D721Med (cell line): ENCODE measurements around the gene UGT1A5.
"Not testable (repeated sequence)": the region's sequence is repeated elsewhere in the genome, so short reads cannot be mapped to it uniquely, and the experiment has no call there.

ENCODE experiments used
- DNase-seq: peaks from one replicate; pipeline ENCODE4 v3.0.0; 2011; ENCODE audit warnings: low spot score; ENCODE audit not compliant: insufficient read length
- FAIRE-seq: peaks from 2 replicates; lab custom pipeline; 2011; peaks lifted over from hg19 to GRCh38; lab: Jason Lieb, UNC
- CTCF ChIP-seq: IDR thresholded peaks from 2 replicates; pipeline ENCODE4 v1.5.1; 2012; ENCODE audit warnings: mild to moderate bottlenecking, control low read depth; ENCODE audit not compliant: insufficient read depth; ENCODE audit errors: missing control alignments

Gene UGT1A5

GRCh38 chr2:233728723-233729301 is 16.1 kb downstream of the UGT1A5 start, which contains the start of gene UGT1A3:
TSS of gene UGT1A3 (plus strand) at chr2:233729042. CDS start at chr2:233729127, 85 bp downstream.
- TF ChIP-seq CTCF, result no peak
- DNase-seq (no peak), FAIRE-seq (no peak)

GRCh38 chr2:233736868-233737653 is 24.4 kb downstream of the UGT1A5 start:
- not testable (repeated sequence) for FAIRE-seq, DNase-seq

- TF ChIP-seq CTCF, result no peak
- FAIRE-seq, result no peak
- no peak for DNase-seq
Observed at GRCh38 chr2:233740870-233741269, 28.2 kb downstream of the UGT1A5 start.

- no peak for DNase-seq
- FAIRE-seq, result no peak
- no peak for TF ChIP-seq CTCF
Observed at GRCh38 chr2:233743464-233744259, 31.0 kb downstream of the UGT1A5 start.

GRCh38 chr2:233745073-233745755 is 32.5 kb downstream of the UGT1A5 start:
- FAIRE-seq (no peak), DNase-seq (no peak)
- no peak for TF ChIP-seq CTCF

- FAIRE-seq, DNase-seq: not testable (repeated sequence)
Observed at GRCh38 chr2:233745838-233746237, 33.1 kb downstream of the UGT1A5 start.

GRCh38 chr2:233746475-233747282 is 34.0 kb downstream of the UGT1A5 start:
- no peak for TF ChIP-seq CTCF
- FAIRE-seq (no peak), DNase-seq (no peak)
